NCI-H2081 (cell line): Measurements from ENCODE around the gene DKK1.
"Not testable (repeated sequence)": the region's sequence is repeated elsewhere in the genome, so short reads cannot be mapped to it uniquely, and the experiment has no call there.

Experiments used
- DNase-seq, 2 experiments: peaks; one replicate each; lab custom pipeline; 2025; lab: John Stamatoyannopoulos, UW

The DKK1 gene

DNA sequence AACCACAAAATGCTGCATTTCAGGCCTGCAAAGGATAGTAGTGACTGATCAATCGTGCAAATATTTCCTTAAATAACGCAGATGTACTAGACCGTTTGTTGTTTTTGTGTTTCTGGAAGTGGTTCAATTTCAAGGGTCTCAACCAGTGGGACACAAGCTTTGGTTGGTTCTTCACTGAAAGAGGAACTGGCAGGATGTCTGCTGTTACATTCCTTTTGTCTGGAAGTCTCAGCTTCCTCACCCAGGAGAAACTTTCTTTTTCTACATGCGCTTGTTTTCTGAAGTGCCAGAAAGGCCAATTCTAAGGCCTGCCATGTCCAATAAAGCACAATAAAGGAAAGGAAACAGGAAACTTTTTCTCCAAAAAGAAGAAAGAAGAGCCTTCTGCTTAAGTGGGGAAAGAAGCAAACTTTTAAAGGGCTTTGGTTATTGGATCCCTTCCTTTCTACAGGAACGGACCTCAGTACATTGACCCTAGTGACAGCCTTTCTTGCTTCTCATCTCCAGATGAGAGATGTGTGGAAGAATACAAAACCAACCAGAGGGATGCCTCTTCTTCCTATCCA lies 4.1 kb downstream of the DKK1 start:
- DNase-seq, result no peak

DNA sequence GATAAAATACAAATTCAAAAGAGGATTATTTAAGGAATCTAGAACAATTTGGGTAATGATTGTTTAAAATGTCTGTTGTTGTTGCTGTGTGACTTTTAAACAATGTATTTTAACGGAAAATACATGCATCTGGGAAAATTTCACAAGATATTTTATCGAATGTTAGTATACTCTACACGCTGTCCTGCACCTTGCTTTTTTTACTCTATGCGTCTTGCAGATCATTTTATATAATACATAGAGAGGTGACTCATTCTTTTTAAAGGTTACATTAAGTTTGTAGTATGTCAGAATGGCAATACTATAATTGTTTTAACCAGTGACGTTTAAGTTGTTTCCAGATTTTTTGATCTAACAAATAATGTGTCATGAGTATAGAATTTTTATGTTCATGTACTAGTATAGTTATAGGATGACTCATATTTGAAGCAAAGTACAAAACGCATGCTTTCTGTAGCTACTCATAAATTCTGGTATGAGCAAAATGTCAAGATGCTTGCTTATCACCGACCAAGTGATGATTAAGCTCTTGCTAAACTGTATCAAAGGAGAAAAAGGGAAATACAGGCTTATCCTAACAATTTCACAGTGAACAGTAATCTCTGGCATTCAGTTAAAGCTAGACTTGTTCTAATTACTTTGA lies 4.9 kb downstream of the DKK1 start:
- no peak for DNase-seq

DNA sequence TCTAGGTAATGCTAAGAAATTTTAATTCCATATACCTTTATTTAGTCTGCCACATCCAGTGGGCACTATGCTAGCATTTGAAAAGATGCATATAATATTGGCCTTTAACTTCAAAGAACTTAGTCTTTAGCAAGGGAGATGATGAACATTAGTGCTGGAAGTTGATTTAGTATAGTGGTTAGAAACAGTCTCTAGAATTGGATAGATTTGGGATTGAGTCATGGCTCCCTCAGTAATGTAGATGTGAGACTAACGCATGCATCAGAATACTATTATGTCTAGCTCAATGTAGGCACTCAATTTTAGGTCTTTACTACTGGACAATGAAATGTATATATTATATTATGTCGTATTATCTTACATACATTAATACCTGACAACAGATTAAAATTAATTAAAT lies 5.8 kb downstream of the DKK1 start:
- DNase-seq, result no peak

DNA sequence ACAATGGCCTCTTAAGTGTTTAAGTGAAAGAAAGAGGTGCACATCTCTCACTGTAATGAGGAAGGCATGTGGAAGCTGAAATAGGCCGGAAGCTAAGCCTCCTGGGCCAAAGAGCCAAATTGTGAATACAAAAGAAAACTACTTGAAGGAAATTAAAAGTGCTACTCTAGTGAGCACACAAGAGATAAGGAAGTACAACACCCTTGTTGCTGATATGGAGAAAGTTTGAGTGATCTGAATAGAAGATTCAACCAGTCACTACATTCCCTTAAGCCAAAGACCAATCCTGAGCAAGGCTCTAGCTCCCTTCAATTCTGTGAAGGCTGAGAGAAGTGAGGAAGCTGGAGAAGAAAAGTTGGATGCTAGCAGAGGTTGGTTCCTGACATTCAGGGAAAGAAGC lies 8.2 kb downstream of the DKK1 start:
- no peak for DNase-seq

DNA sequence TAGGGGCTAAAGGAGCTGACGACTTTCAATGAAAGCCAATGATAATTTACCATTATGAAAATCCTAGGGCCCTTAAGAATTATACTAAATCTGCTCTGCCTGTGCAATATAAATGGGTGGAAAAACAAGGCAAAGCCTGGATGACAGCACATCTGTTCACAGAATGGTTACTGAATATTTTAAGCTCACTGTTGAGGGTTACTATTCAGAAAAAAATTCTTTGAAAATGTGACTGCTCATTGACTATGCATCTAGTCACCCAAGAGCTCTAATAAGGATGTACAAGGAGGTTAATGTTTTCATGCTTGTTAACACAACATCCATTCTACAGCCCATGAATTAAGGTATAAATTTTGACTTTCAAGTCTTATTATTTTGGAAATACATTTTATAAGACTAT lies 8.9 kb downstream of the DKK1 start:
- DNase-seq, result no peak

DNA sequence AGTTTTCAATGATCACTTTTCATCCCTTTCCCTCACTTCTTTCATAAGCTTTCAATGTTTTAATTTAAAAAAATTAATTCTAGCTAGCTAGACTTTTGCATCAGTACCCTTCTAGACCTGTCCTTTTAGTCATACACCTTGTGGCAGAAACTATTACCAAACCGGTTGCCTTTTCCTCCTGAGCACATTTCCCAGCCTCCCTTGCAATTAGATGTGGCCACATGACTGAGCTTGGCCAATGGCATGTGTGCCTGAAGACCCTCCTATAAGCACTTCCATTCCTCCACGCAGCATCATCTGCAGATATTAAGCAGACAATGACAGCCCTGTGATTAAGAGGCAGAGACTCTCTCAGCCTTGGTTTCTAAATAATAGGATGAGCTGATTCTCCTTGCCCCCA lies 12.3 kb downstream of the DKK1 start:
- no peak for DNase-seq

DNA sequence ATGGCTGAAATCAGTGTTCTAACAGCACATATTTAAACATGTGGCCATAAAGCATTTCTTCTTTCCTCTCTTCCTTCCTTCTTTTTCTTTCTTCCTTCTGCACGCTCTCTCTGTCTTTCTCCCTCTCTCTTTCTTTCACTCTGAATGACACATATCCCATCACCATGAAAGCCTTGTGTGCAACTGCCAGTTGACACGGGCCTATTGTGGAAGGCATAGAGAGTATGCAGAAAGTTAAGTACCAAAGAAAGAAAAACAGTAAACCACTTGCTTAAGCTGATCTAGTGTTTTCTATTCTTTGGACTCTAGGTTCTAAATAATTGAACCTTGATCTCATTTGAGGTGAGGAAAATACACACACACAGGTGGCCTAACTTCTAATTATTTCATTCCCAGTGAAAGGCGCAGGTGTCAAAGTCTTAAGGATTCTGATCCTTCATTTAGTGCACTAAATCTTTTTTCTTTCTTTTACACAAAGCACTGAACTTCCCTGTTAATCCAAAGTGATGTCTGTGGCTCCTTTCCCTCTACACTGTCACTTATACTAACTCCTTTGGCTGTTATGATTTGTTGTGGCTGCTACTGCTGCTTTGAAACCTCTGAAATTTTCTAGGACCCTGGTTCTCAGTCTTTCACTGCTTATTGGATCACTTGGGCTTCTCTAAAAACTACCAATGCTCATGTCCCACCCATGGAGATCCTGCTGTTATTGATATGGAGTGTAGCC lies 17.7 kb downstream of the DKK1 start:
- DNase-seq, result no peak

DNA sequence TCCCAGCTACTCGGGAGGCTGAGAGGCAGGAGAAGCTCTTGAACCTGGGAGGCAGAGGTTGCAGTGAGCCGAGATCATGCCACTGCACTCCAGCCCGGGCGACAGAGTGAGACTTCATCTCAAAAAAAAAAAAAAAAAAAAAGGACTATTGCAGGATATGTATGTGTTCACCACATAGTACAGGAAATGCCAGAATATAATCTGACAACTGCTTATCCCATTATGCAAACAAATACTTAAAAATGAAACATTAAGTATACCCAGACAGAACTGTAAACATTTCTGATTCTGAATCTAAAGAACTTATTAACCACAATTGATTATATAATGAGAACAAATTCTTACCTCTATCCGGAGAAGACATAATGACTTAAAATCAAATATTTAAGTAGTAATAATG lies 18.7 kb downstream of the DKK1 start:
- DNase-seq, result no peak

DNA sequence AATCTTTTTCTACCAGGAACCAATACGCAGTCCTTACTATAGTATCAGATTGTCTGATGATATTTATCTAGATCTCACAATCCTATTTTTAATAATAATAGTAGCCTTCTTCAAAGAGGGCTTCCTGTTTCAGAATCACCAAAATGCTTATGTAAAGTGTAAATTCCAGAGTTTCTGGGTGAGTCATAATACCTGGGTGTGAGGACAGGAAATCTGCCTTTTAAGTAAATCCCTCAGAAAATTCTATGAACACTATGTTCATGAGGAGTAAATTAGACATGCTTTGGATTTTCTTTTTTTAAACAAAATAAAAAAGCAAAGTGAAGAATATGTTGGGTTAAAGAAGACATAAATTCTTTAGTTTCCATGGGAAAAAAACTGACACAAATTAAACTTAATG lies 20.5 kb downstream of the DKK1 start:
- no peak for DNase-seq

DNA sequence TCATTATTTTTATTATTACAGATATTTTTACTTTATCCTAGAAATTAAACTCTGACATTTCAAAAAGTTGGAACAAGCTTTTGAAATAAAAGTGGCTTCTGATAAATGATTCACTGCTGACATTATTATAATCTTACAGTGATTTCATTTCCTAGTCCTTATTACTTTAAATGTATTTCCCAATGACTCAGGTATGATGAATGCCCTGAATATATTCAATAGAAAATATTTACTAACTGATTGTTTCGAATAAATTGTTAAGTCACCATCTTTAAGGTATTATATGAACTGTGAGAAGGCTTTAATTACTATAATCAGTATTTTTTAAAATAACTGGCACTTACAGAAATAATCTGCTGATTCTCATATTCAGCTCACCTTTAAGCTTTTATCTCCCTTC lies 21.6 kb downstream of the DKK1 start:
- DNase-seq, result no peak

DNA sequence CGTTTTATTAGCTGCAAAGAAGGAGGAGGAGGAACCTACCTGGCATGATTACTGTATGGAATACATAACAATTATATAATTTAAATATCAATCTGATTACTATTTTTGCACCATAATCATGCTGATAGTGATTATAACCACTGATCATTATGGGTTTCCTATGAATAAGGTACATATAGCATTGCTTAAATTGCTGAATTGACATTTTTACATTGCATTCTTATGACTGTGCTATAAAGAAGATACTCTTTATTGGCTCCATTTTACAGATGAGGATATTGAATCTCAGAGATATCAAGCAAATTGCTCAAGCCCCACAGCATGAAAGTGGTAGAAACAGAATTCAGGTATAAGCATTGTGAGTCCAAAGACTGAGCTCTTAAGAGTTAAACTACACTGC lies 23.1 kb downstream of the DKK1 start:
- no peak for DNase-seq

DNA sequence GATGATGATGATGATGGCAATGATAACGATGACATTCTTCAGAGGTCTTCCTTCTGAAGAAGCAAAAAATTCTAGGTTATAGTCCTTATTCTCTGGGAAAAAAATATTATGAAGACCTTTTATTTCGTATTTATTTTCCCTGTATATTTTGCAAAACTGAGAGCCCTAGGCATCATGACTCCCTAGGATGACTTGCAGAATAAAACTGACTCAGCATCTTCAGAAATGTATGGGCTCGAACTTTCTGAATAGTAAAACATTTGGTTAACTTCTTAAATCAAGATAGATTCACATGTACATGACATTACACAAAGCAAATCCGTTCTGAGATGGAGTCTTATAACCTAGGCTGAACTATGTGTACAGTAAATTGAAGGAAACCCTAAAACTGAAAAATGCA lies 29.4 kb downstream of the DKK1 start:
- no peak for DNase-seq

DNA sequence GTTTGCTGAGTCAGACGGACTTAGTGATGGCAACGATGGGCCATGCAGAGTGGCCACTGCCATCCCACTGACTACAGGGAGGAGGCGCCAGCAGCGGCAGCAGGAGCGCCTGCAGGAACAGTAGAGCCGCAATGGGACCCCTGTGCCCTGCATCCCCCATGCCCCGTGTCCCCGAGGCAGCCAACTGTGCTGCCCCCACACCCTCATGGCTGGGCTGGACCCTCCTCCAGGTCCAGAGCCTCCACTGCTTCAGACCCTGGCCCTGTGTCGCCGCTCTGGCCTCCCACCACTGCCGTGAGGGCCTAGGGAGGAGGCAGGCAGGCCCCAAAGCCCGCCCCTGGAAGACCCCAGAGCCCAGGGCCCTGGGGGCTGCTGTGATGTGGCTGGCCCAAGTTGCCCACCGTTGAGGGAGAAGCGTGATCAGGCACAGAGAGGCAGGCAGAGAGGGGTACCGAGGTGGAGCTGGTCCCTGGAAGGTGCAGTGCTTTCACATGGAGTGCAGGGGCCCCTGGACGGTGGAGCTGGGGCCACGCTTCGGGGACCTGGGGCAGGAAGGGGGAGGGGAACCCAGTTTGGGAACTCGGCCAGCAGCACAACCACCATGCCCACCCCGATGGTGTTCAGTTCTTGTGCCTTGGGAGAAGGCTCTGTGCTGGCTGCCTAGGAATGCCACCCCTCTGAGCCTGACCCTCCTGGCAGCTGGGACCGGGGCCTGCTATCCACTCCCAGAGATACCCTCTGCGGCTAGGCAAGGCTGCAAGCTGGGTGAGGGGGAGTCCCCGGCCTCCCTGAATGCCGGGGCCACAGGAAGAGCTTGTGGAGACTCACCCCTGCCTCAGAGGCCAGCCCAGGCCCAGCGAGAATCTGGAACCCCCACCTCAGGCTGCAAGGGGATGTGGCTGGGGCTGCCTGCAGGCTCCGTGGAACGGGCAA lies 32.6 kb downstream of the DKK1 start:
- no peak for DNase-seq

DNA sequence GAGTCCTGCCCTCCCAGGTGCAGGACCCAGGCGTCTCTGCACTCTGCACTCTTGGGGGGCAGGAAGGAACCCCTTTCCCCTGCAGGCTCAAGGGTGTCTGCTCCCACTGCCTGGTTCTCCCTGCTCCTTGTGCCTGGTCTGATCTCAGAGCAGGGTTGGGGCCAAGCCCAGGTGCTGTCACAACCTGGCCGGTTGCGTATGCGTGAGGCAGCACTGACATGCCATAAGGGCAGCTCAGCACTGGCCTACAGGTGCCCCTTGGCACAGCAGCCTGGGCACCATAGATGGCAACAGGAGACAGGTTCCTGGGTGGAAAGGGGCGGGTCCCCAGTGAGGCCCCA lies 33.2 kb downstream of the DKK1 start:
- DNase-seq, result no peak

DNA sequence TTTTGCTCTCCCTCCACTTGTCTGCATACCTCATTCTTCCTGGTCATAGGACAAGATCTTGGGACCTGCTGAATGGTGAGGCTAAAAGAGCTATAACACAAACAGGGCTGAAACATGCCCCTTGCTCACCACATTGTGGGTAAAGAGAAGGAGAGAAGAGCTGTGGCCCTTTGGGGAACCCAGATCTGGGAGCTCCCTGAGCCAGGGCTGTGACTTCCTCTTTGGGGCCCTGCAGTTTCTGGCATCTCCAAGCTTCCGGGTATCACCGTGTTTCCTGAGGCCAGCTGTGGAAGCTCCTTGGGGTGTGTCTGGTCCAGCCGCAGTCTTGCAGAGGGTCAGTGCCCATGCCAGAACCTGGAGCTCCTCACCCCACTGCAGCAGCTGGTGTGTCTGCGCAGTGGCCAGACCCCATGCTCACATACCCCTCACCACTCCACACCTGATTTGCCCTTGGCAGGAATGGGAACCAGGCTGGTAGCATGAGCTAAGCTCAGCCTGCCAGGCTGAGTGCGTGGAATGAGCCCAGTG lies 34.0 kb downstream of the DKK1 start:
- DNase-seq, result no peak

DNA sequence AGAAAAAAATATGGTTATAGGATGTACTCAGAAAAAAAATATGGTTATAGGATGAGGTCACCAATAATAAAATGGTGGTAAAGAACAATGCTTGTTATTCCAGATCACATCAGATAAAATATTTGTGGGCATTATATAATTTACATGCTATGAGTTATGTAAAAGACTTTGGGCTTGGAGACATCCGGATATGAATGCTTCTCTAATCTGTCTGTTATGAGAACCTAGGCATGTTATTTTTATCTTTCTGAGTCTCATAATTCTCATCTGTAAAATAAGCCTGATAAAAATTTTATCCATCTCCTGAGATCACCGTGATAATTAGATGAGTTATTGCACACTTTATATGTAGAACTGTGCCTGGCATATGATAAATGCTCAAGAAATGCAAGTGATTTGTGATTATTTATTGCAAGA lies 37.8 kb downstream of the DKK1 start:
- no peak for DNase-seq

DNA sequence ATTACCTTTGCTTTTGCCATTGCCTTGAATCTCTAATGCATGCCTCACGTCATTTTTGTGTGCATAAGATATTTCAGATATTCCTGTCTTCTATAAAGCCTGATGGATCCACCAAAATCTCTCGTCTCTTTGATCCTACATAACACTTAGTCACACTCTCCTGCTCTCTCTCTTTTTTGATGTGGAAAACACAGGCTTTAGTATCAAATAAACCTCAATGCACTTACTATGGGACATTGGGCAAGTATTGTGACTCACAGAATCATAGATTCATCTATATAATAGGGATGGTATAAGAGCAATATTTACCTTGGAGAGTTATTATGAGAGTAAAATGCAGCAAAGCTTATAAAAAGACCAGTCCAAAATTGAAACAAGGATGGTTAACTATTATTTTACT lies 39.1 kb downstream of the DKK1 start:
- DNase-seq, result no peak

DNA sequence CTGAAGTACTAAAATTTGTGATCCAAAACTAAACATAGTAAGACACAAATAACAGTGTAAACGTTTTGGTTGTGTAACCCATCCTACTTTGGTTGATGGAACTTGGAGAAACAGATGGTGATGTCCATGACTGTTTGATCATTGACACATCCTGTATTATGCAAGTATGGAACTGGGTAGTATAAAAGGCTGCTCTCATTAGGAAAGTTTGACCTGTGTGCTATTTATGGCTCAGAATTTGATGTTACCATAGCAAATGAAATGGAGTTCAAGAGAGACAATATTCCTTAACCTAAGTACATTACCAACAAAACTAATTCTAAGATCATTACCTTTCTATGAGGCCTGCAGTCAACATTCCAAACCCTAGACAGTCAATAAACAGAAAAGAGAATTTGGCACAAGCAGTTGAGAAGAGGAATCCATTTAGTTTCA lies 39.9 kb downstream of the DKK1 start:
- DNase-seq, result no peak

DNA sequence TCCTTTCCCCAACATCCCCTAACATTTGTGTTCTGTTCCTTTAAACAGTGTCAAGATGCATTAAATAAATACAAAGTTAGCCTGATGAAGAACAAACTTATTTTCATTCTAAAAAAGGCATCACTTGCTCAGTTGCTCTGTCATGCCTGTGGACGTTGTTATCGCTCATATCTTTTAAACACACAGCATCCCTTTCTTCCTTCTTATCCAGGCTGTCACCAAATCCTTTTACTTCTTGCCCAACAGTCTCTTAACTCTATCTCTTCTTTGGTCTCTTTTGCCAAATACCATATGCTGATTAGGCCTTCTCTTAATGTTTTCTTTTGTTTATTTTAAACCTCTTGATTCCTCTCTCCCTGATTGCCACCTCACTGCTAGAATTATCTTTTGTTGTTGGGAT lies 43.9 kb downstream of the DKK1 start:
- no peak for DNase-seq

DNA sequence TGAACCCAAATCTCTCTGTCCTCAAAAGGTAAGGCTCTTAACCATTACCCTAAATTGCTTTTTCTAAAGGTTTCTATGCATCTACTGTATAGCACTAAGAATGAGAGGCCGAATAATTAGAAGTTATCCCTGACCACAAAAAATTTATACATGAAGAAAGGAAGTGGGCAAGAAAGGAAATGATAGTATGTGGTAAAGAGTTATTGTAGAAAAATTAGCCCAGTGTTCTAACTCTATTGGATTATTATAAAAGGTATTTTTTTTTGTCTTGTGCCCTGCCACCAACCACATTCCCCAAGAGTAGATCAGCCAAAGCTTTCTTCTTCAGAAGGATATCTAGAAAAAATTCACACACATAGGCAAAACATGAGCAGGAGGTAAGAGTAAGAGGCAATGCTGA lies 45.4 kb downstream of the DKK1 start:
- DNase-seq, result no peak

DNA sequence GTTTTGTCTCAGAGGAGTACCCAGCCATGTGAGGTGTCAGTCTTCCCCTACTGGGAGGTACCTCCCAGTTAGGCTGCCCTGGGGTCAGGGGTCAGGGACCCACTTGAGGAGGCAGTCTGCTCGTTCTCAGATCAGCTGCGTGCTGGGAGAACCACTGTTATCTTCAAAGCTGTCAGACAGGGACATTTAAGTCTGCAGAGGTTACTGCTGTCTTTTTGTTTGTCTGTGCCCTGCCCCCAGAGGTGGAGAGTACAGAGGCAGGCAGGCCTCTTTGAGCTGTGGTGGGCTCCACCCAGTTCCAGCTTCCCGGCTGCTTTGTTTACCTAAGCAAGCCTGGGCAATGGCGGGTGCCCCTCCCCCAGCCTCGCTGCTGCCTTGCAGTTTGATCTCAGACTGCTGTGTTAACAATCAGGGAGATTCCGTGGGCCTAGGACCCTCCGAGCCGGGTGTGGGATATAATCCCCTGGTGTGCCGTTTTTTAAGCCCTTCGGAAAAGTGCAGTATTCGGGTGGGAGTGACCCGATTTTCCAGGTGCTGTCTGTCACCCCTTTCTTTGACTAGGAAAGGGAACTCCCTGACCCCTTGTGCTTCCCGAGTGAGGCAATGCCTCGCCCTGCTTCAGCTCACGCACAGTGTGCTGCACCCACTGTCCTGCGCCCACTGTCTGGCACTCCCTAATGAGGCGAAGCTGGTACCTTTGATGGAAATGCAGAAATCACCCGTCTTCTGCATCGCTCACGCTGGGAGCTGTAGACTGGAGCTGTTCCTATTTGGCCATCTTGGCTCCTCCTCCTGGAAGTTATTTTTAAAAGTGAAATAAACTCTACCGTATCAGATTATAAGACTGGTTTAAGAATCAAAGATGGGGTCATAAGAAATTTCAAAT lies 51.7 kb downstream of the DKK1 start:
- not testable (repeated sequence) for DNase-seq
